Esophagus squamous epithelium (tissue), 5 donors: ENCODE data around the gene NOC4L. TPM values are rescaled to one million over a fixed set of nuclear protein-coding genes. Genes with fewer than 3 reads are reported as not detected.

Experiments used
- DNase-seq: peaks from one replicate; lab custom pipeline; 2025; lab: John Stamatoyannopoulos, UW
- H3K27ac ChIP-seq, 4 donors: fragments of 200-600 bp; sonication (generic); one replicate each; pipeline ENCODE4 v1.5.1; 2016 to 2019; ENCODE audit warnings: mild to moderate bottlenecking in 1 of 4
- H3K27me3 ChIP-seq, 4 donors: fragments of 200-600 bp; sonication (generic); 1 replicate in 3 of 4; 2 replicates in 1 of 4; pipeline versions ENCODE4 v1.5.1 to v1.6.0; 2017 to 2021; ENCODE audit warnings: antibody characterized with exemption in 1 of 4
- H3K36me3 ChIP-seq, 3 donors: fragments of 200-600 bp; sonication (generic); one replicate each; pipeline ENCODE4 v1.5.1; 2016 to 2019
- H3K4me1 ChIP-seq, 3 donors: fragments of 200-600 bp; sonication (generic); one replicate each; pipeline ENCODE4 v1.5.1; 2017 to 2019
- H3K4me3 ChIP-seq, 4 donors: fragments of 200-600 bp; sonication (generic); 1 replicate in 3 of 4; 2 replicates in 1 of 4; pipeline ENCODE4 v1.5.1; 2016 to 2019; ENCODE audit warnings: mild to moderate bottlenecking in 2 of 4, moderate library complexity in 1 of 4
- H3K9me3 ChIP-seq, 3 donors: fragments of 200-600 bp; sonication (generic); one replicate each; pipeline ENCODE4 v1.5.1; 2016 to 2019
- CTCF ChIP-seq, 6 experiments: fragments of 450-650 bp in 4 of 6; fragments of 200-600 bp in 2 of 6; sonication (generic) in 2 of 6; IDR thresholded peaks; one replicate each; pipeline ENCODE4 v1.5.1; 2016 to 2019; ENCODE audit warnings: antibody characterized with exemption in 6 of 6, mild to moderate bottlenecking in 4 of 6, moderate library complexity in 4 of 6
- POLR2A ChIP-seq, 4 donors: fragments of 450-650 bp; IDR thresholded peaks; one replicate each; pipeline ENCODE4 v1.6.1; 2017; ENCODE audit warnings: antibody characterized with exemption in 4 of 4, mild to moderate bottlenecking in 4 of 4, moderate library complexity in 3 of 4
- WGBS, 2 donors: methylation state at CpG; one replicate each; pipeline ENCODE4 v1.1.5; 2018; 5-methylcytosine and 5-hydroxymethylcytosine counted together
- intact Hi-C: fragments of 100-400 bp; cut with DNase I; formaldehyde crosslinking; loops from one replicate; pipeline ENCODE4 v1.15.0; 2022
- total RNA-seq, 4 donors: library from RNA; depleted of rRNA; stranded (reverse); fragments of >200 nt; gene quantifications; one replicate each; pipeline ENCODE4 v1.1.0, GENCODE V29; 2016
- donor health status: DM: yes; HTN: yes; CAD: no.

Gene NOC4L
- total RNA-seq, 4 donors from 2014 or later = 9.6 to 12.1 (median 11.1) TPM

- TF ChIP-seq CTCF (IDR thresholded peaks at IDR 0.05) (no peak), POLR2A (IDR thresholded peaks at IDR 0.05) (no peak)
- peaks cover under 1 to 8% (median 5%) of the 10 kb centered on the region in 3 donors for H3K4me1 ChIP-seq
- intact Hi-C loops = no loop called here
- no peak overlapping the region for H3K27ac ChIP-seq
- no peaks in the 10 kb centered on the region for H3K27me3 ChIP-seq
- 69 to 71% methylated on average over 10 to 13 of the region's 13 CpGs for WGBS, 2 donors
- no peak for DNase-seq
- H3K9me3 ChIP-seq = no peaks in the 10 kb centered on the region
- no peak overlapping the region for H3K4me3 ChIP-seq
- H3K36me3 ChIP-seq = peaks cover 30 to 52% (median 34%) of the 10 kb centered on the region in 3 donors
These were observed 6.7 kb upstream of the NOC4L start for GRCh38 chr12:132137483-132138125.

- no peak for DNase-seq
- WGBS, 2 donors = 79 to 92% methylated on average over 12 to 15 of the region's 34 CpGs
- peaks cover 12 to 20% (median 13%) of the 10 kb centered on the region in 3 donors for H3K4me1 ChIP-seq
- no peak overlapping the region for H3K27ac ChIP-seq
- TF ChIP-seq POLR2A (IDR thresholded peaks at IDR 0.05) = no peak
- TF ChIP-seq CTCF (IDR thresholded peaks at IDR 0.05) = no peak
- intact Hi-C loops = no loop called here
- H3K27me3 ChIP-seq = no peaks in the 10 kb centered on the region
- peaks cover 30 to 52% (median 34%) of the 10 kb centered on the region in 3 donors for H3K36me3 ChIP-seq
- no peaks in the 10 kb centered on the region for H3K9me3 ChIP-seq
- no peak overlapping the region for H3K4me3 ChIP-seq
These were observed 5.1 kb upstream of the NOC4L start for GRCh38 chr12:132138941-132139871.

GRCh38 chr12:132139912-132140311 is 4.3 kb upstream of the NOC4L start:
- 91% methylated on average over 7 of the region's 27 CpGs; no CpG with 5 or more reads in 1 of the 2 donors for WGBS, 2 donors

GRCh38 chr12:132140501-132140900 is 3.8 kb upstream of the NOC4L start:
- Histone ChIP-seq H3K27ac (no peak overlapping the region), H3K27me3 (no peaks in the 10 kb centered on the region), H3K4me1 (peaks cover 20 to 29% (median 20%) of the 10 kb centered on the region in 3 donors), H3K9me3 (no peaks in the 10 kb centered on the region), H3K4me3 (no peak overlapping the region), H3K36me3 (peaks cover 30 to 52% (median 34%) of the 10 kb centered on the region in 3 donors)
- WGBS, 2 donors = 93% methylated on average over 3 of the region's 15 CpGs; no CpG with 5 or more reads in 1 of the 2 donors
- TF ChIP-seq POLR2A (IDR thresholded peaks at IDR 0.05) (no peak), CTCF (IDR thresholded peaks at IDR 0.05) (no peak)
- DNase-seq = no peak
- intact Hi-C loops = no loop called here

More at GRCh38 chr12:132139912-132140311, 4.3 kb upstream of the NOC4L start:
- Histone ChIP-seq H3K4me1 (peaks cover 14 to 23% (median 14%) of the 10 kb centered on the region in 3 donors), H3K9me3 (no peaks in the 10 kb centered on the region), H3K27ac (no peak overlapping the region), H3K27me3 (no peaks in the 10 kb centered on the region), H3K4me3 (no peak overlapping the region), H3K36me3 (peaks cover 30 to 52% (median 34%) of the 10 kb centered on the region in 3 donors)
- DNase-seq = no peak
- no peak for TF ChIP-seq POLR2A (IDR thresholded peaks at IDR 0.05)
- TF ChIP-seq CTCF (IDR thresholded peaks at IDR 0.05) = no peak
- intact Hi-C loops = no loop called here
